Measurements from ENCODE around the gene TMEM100.

TMEM100 gene

GRCh38 chr17:55749985-55750384, 27.3 kb upstream of the TMEM100 start:
- no peak for TF ChIP-seq CTCF (IDR thresholded peaks at IDR 0.05)
- H3K36me3 ChIP-seq: peaks cover 6% of the 10 kb centered on the region
- H3K27ac ChIP-seq: no peak overlapping the region
- H3K9me3 ChIP-seq: no peaks in the 10 kb centered on the region
- H3K4me3 ChIP-seq (ENCODE audit: low read depth in 1 of 2, low read length in 1 of 2): no peak overlapping the region
- H3K4me1 ChIP-seq (ENCODE audit: control insufficient read depth in 1 of 2, insufficient read depth in 1 of 2, low read depth in 1 of 2, low read length in 1 of 2): peaks cover 17 to 22% of the 10 kb centered on the region in 2 experiments
- H3K27me3 ChIP-seq: no peaks in the 10 kb centered on the region

- Histone ChIP-seq H3K27ac (no peak overlapping the region), H3K27me3 (no peaks in the 10 kb centered on the region), H3K36me3 (peaks cover 6% of the 10 kb centered on the region), H3K9me3 (no peaks in the 10 kb centered on the region), H3K4me3 (ENCODE audit: low read depth in 1 of 2, low read length in 1 of 2) (no peak overlapping the region), H3K4me1 (ENCODE audit: control insufficient read depth in 1 of 2, insufficient read depth in 1 of 2, low read depth in 1 of 2, low read length in 1 of 2) (peaks cover 17 to 22% of the 10 kb centered on the region in 2 experiments)
- no peak for TF ChIP-seq CTCF (IDR thresholded peaks at IDR 0.05)
These were observed 26.2 kb upstream of the TMEM100 start for GRCh38 chr17:55748841-55749240.

- H3K27ac ChIP-seq: no peak overlapping the region
- H3K36me3 ChIP-seq: no peaks in the 10 kb centered on the region
- peaks cover 14 to 18% of the 10 kb centered on the region in 2 experiments for H3K4me1 ChIP-seq (ENCODE audit: control insufficient read depth in 1 of 2, insufficient read depth in 1 of 2, low read depth in 1 of 2, low read length in 1 of 2)
- H3K27me3 ChIP-seq: no peaks in the 10 kb centered on the region
- no peak for TF ChIP-seq CTCF (IDR thresholded peaks at IDR 0.05)
- H3K9me3 ChIP-seq: no peaks in the 10 kb centered on the region
- no peak overlapping the region for H3K4me3 ChIP-seq (ENCODE audit: low read depth in 1 of 2, low read length in 1 of 2)
These were observed 24.5 kb upstream of the TMEM100 start for GRCh38 chr17:55747209-55747608.

- Histone ChIP-seq H3K27ac (no peak overlapping the region), H3K36me3 (no peaks in the 10 kb centered on the region), H3K9me3 (no peaks in the 10 kb centered on the region), H3K4me1 (ENCODE audit: control insufficient read depth in 1 of 2, insufficient read depth in 1 of 2, low read depth in 1 of 2, low read length in 1 of 2) (peaks cover 7 to 11% of the 10 kb centered on the region in 2 experiments), H3K4me3 (ENCODE audit: low read depth in 1 of 2, low read length in 1 of 2) (no peak overlapping the region), H3K27me3 (no peaks in the 10 kb centered on the region)
- no peak for TF ChIP-seq CTCF (IDR thresholded peaks at IDR 0.05)
These were observed 23.8 kb upstream of the TMEM100 start for GRCh38 chr17:55746466-55746865.

- Histone ChIP-seq H3K36me3 (no peaks in the 10 kb centered on the region), H3K9me3 (no peaks in the 10 kb centered on the region), H3K4me3 (ENCODE audit: low read depth in 1 of 2, low read length in 1 of 2) (no peak overlapping the region), H3K27me3 (no peaks in the 10 kb centered on the region), H3K27ac (no peak overlapping the region), H3K4me1 (ENCODE audit: control insufficient read depth in 1 of 2, insufficient read depth in 1 of 2, low read depth in 1 of 2, low read length in 1 of 2) (no peaks in the 10 kb centered on the region)
- no peak for TF ChIP-seq CTCF (IDR thresholded peaks at IDR 0.05)
These were observed 22.6 kb upstream of the TMEM100 start for GRCh38 chr17:55745258-55745657.
